Measurements from ENCODE around the gene ST7L. TPM values are rescaled to one million over a fixed set of nuclear protein-coding genes. Genes with fewer than 3 reads are reported as not detected.

The ST7L gene
- total and polyA plus RNA-seq, 2 of the 4 experiments (the other 2 are of a cell fraction), result 7.7 to 14.7 TPM

- intact Hi-C loops (cut with micrococcal nuclease) (no loop called here), dilution Hi-C loops (cut with HindIII; ENCODE audit: low sequenced_read_pairs, unreplicated experiment) (no loop called here), in situ Hi-C loops (cut with MboI; ENCODE audit: low sequenced_read_pairs) (no loop called here)
- POLR2A ChIA-PET (ENCODE audit: unreplicated experiment), result no interaction called here
- peak overlapping the region; percentile 22 for H2BK5ac ChIP-seq (ENCODE audit: low read depth, low read length, poor library complexity, severe bottlenecking)
- no peak overlapping the region for H2AFZ ChIP-seq (replicated peaks; ENCODE audit: low read length, poor library complexity)
- no peak overlapping the region for H3K9ac ChIP-seq (ENCODE audit: low read depth, low read length)
- CTCF ChIA-PET, result interaction anchor here (0.7 kb wide), 1 partner anchor 175 kb away, joined by 4 read pairs; no protein-coding TSS in a partner anchor
- H3K9me1 ChIP-seq (ENCODE audit: insufficient read depth, low read length), result peaks cover 11% of the 10 kb centered on the region
- H2BK15ac ChIP-seq (ENCODE audit: low read depth, low read length), result peak overlapping the region; percentile 53; the same call in 1 of the 3 replicates
- no peaks in the 10 kb centered on the region for H3K27me3 ChIP-seq (ENCODE audit: control insufficient read depth, insufficient read depth, low read length)
- peak overlapping the region; percentile 15 to 28; a peak in 2 of 4 replicates for H4K8ac ChIP-seq (ENCODE audit: low read depth in 2 of 2, low read length in 2 of 2)
- no peaks in the 10 kb centered on the region for H4K20me1 ChIP-seq (ENCODE audit: insufficient read depth, low read length)
- no peak overlapping the region for H3K4me2 ChIP-seq (ENCODE audit: low read depth, low read length)
- no peak overlapping the region for H3K23ac ChIP-seq (ENCODE audit: low read depth, low read length)
- no peak overlapping the region for H3K14ac ChIP-seq (replicated peaks; ENCODE audit: low read depth, low read length)
- H3K4me1 ChIP-seq (ENCODE audit: control insufficient read depth, insufficient read depth, low read length), result peaks cover 3% of the 10 kb centered on the region; the same call in 1 of the 2 replicates
- no peaks in the 10 kb centered on the region for H3K9me3 ChIP-seq (ENCODE audit: control insufficient read depth, insufficient read depth, low read length)
- H3K18ac ChIP-seq (ENCODE audit: low read depth, low read length), result peak overlapping the region; percentile 14; the same call in 1 of the 2 replicates
- TF ChIP-seq USF2 (IDR thresholded peaks at IDR 0.05; ENCODE audit: low read depth, low read length), result no peak
- TF ChIP-seq RCOR1 (IDR thresholded peaks at IDR 0.05; ENCODE audit: insufficient replicate concordance, low read length), result no peak
- no peak for TF ChIP-seq CHD1 (IDR thresholded peaks at IDR 0.05; ENCODE audit: low read depth, low read length)
- no peak for TF ChIP-seq MXI1 (IDR thresholded peaks at IDR 0.05; ENCODE audit: borderline replicate concordance, low read depth, low read length)
- TF ChIP-seq RFX5 (IDR thresholded peaks at IDR 0.05; ENCODE audit: low read depth, low read length), result no peak
- no peak for TF ChIP-seq POLR2A (IDR thresholded peaks at IDR 0.05; ENCODE audit: low read depth, low read length)
- no peak for TF ChIP-seq SMC3 (IDR thresholded peaks at IDR 0.05; ENCODE audit: low read depth, low read length)
- no peak for TF ChIP-seq MAZ (IDR thresholded peaks at IDR 0.05; ENCODE audit: borderline replicate concordance, low read depth, low read length)
- no peak for TF ChIP-seq CTCF (conservative IDR thresholded peaks at IDR 0.05; ENCODE audit: low read depth, low read length)
- no peak for TF ChIP-seq RAD21 (IDR thresholded peaks at IDR 0.05; ENCODE audit: low read length)
- TF ChIP-seq BHLHE40 (IDR thresholded peaks at IDR 0.05; ENCODE audit: low read depth, low read length), result no peak
- no peak for TF ChIP-seq ELK1 (IDR thresholded peaks at IDR 0.05; ENCODE audit: borderline replicate concordance, low read depth, low read length)
- no peak for TF ChIP-seq FOS (IDR thresholded peaks at IDR 0.05; ENCODE audit: low read depth, low read length)
- TF ChIP-seq CEBPB (IDR thresholded peaks at IDR 0.05; ENCODE audit: low read depth, low read length), result no peak
- TF ChIP-seq NFE2L2 (IDR thresholded peaks at IDR 0.05; ENCODE audit: low read depth, low read length), result no peak
- TF ChIP-seq MAFK (IDR thresholded peaks at IDR 0.05; ENCODE audit: low read depth, low read length), result no peak
- H2BK20ac ChIP-seq (ENCODE audit: low read depth, low read length), result no peak overlapping the region
- no peak overlapping the region for H4K5ac ChIP-seq (ENCODE audit: low read depth, low read length)
- H3K4ac ChIP-seq (ENCODE audit: low read depth, low read length), result peak overlapping the region; percentile 15; the same call in 1 of the 2 replicates
- peaks cover 0 to 7% of the 10 kb centered on the region in 2 experiments; a peak in 2 of 4 replicates for H3K79me1 ChIP-seq (ENCODE audit: low read depth in 1 of 2, low read length in 2 of 2)
- WGBS, 2 experiments (ENCODE audit: extremely low coverage in 2 of 2, insufficient read length in 1 of 2), result no CpG with 5 or more reads among the region's 2 CpGs
- no peak overlapping the region for H3K56ac ChIP-seq (ENCODE audit: extremely low read depth, insufficient read depth, low read length)
- no peak overlapping the region for H2BK120ac ChIP-seq (ENCODE audit: low read depth, low read length)
- DNase-seq (no peak), ATAC-seq (ENCODE audit: low read depth) (no peak)
- H2AK5ac ChIP-seq (ENCODE audit: low read depth, low read length), result peak overlapping the region; percentile 78
- peaks cover 4% of the 10 kb centered on the region; the same call in 1 of the 2 replicates for H3K36me3 ChIP-seq (ENCODE audit: control insufficient read depth, insufficient read depth, low read length)
- no peak overlapping the region for H2AK9ac ChIP-seq (replicated peaks; ENCODE audit: low read depth, low read length, poor library complexity)
- no TSS peak for BruUV-seq (replicated peaks)
- no peak overlapping the region for H3K4me3 ChIP-seq (ENCODE audit: insufficient read depth, low read depth, low read length)
- H4K91ac ChIP-seq (ENCODE audit: insufficient read depth, low read depth, low read length), result no peak overlapping the region
- peak overlapping the region; percentile 11; the same call in 1 of the 2 replicates for H3K27ac ChIP-seq (ENCODE audit: insufficient read depth, low read length)
Observed at GRCh38 chr1:112546076-112546475, 72.9 kb downstream of the ST7L start.

Data from IMR-90 (cell line).